Measurements from ENCODE around the gene TMPRSS9. TPM values are rescaled to one million over a fixed set of nuclear protein-coding genes. Genes with fewer than 3 reads are reported as not detected.

Gene TMPRSS9
- total and polyA plus RNA-seq, 2 of the 13 experiments (the other 11 are each of a cell fraction or from before 2014, with no cell fraction given), result 2.5 to 5.2 TPM

GRCh38 chr19:2434721-2435265 lies 74.7 kb downstream of the TMPRSS9 start:
- POLR2A ChIA-PET, result no interaction called here
- no peak overlapping the region for H3K27ac ChIP-seq (ENCODE audit: extremely low read length, insufficient read depth, low read length)
- WGBS (ENCODE audit: low lambda C conversion rate), result 97% methylated on average over 35 of the region's 42 CpGs

More at GRCh38 chr19:2434721-2435265, 74.7 kb downstream of the TMPRSS9 start:
- Histone ChIP-seq H3K79me2 (ENCODE audit: insufficient read depth, low read length) (peaks cover 4% of the 10 kb centered on the region), H3K36me3 (replicated peaks in 1 of 2; ENCODE audit: control insufficient read depth in 1 of 2, insufficient read depth in 2 of 2, low read length in 2 of 2) (peaks cover 28 to 66% of the 10 kb centered on the region in 2 experiments; a peak in 4 of 5 replicates), H3K27me3 (ENCODE audit: control insufficient read depth in 1 of 2, insufficient read depth in 2 of 2, low read length in 2 of 2) (no peaks in the 10 kb centered on the region), H3K9ac (ENCODE audit: insufficient read depth, low read depth, low read length) (no peak overlapping the region), H3K9me3 (ENCODE audit: low read length) (no peaks in the 10 kb centered on the region), H3K4me3 (replicated peaks in 1 of 3; ENCODE audit: insufficient read depth in 1 of 3, low read depth in 2 of 3, low read length in 3 of 3) (no peak overlapping the region), H3K4me1 (ENCODE audit: insufficient read depth, low read length) (no peaks in the 10 kb centered on the region), H4K20me1 (ENCODE audit: insufficient read depth, low read length) (no peaks in the 10 kb centered on the region), H3K4me2 (ENCODE audit: low read depth, low read length) (no peak overlapping the region), H2AFZ (ENCODE audit: low read length) (no peak overlapping the region)
- FAIRE-seq (no peak), ATAC-seq (no peak), DNase-seq (ENCODE audit: low spot score) (no peak)
- CTCF ChIA-PET (ENCODE audit: low intra/inter-chr PET ratio, low total read pairs), result no interaction called here
- BruUV-seq (replicated peaks), result no TSS peak
- in situ Hi-C loops (cut with HindIII; ENCODE audit: extremely low pct_ligation_motif_present, low pct_unique_long_range_greater_than_20kb), result no loop called here
- intact Hi-C loops (cut with micrococcal nuclease; ENCODE audit: unreplicated experiment), result no loop called here
- TF ChIP-seq MED13 (CRISPR knock-in tag; IDR thresholded peaks at IDR 0.05) (no peak), TERF1 (CRISPR knock-in tag; IDR thresholded peaks at IDR 0.05) (no peak), ASH2L (IDR thresholded peaks at IDR 0.05; ENCODE audit: insufficient read length, low read depth, low read length) (no peak), ZSCAN20 (CRISPR knock-in tag; IDR thresholded peaks at IDR 0.05; ENCODE audit: borderline replicate concordance) (no peak), ZNF543 (CRISPR knock-in tag; IDR thresholded peaks at IDR 0.05) (no peak), YEATS2 (CRISPR knock-in tag; IDR thresholded peaks at IDR 0.05; ENCODE audit: borderline replicate concordance) (no peak), ZNF564 (CRISPR knock-in tag; IDR thresholded peaks at IDR 0.05) (no peak), ZFY (CRISPR knock-in tag; IDR thresholded peaks at IDR 0.05) (no peak), ZZZ3 (CRISPR knock-in tag; IDR thresholded peaks at IDR 0.05; ENCODE audit: borderline replicate concordance) (no peak), SKIL (CRISPR knock-in tag; IDR thresholded peaks at IDR 0.05; ENCODE audit: borderline replicate concordance) (no peak), MTERF4 (CRISPR knock-in tag; IDR thresholded peaks at IDR 0.05) (no peak), YEATS4 (CRISPR knock-in tag; IDR thresholded peaks at IDR 0.05; ENCODE audit: borderline replicate concordance) (no peak), FOSL2 (CRISPR knock-in tag; IDR thresholded peaks at IDR 0.05) (no peak)
- TF ChIP-seq, protein P1, sequence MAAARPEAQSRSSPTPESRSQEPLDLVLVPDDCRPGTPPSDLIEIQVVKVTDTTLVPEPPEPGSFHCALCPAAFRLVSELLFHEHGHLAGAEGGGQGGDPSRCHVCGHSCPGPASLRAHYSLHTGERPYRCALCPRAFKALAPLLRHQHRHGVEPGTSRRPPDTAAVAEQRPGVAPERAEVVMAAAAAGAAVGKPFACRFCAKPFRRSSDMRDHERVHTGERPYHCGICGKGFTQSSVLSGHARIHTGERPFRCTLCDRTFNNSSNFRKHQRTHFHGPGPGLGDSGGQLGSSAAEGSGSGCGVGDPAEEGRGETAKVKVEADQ (CRISPR knock-in tag; IDR thresholded peaks at IDR 0.05; ENCODE audit: borderline replicate concordance), result no peak
